Measurements from ENCODE around the gene RHOT2. TPM values are rescaled to one million over a fixed set of nuclear protein-coding genes. Genes with fewer than 3 reads are reported as not detected.

The RHOT2 gene
- total and polyA plus RNA-seq, 9 of the 15 experiments (the other 6 are each of a cell fraction or from before 2014, with no cell fraction given): 5.0 to 373 (median 112) TPM

DNA sequence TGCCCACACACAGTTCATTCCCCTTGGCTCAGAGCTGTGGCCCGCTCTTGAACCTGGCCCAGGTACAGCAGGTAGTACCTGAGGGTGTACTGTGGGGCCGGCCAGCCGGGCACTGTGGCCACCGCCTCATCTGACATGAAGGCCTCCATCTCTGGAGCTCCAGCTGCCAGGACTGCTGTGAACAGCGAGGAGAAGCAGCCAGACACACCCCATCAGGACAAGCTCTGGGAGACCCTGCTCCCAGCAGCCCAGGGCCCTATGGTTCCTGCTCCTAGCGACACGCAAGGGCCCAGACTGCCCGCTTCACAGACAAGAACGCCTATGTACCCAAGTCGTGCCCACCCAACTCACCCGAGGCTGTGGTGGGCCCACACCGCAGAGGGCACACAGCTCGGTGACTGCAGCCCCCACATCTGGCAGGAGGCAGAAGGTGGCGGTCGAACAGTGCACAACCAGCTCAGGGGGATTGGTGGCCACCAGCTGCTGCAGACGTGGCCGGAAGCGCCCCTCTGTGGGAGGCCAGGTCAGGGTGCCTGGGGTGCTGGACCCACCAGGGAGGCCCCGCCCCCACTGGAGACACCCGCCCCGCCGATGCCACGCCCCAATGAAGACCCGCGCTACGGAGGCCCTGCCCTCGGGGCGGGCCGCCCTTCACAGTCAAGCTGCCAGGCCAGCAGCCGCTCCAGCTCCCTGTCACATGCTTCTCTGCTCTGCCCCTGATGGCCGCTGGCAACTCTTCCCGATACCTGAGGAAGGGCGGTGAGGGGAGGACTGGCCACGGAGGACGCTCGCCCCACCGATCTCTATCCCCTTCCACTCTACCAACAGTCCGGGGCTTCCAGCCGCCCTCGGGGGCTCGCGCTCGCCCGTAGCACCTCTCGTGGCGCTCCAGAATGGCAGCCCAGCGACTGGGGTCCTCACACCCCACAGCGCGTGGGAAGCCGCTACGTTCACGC is 11.2 kb downstream of the RHOT2 start (continued):
- TF ChIP-seq CREB1 (IDR thresholded peaks at IDR 0.05) (no peak), CREB1 (CRISPR knock-in tag; IDR thresholded peaks at IDR 0.05) (0 out of 2 replicates have a peak, but pooled peaks have one; percentile 2), HDAC2 (IDR thresholded peaks at IDR 0.05) (peak; percentile 11; the same call in 1 of the 2 replicates), SIN3A (IDR thresholded peaks at IDR 0.05; ENCODE audit: borderline replicate concordance in 2 of 2, control insufficient read depth in 1 of 2, low read depth in 2 of 2, low read length in 2 of 2) (peak in 1 of 2 experiments; percentile 53; a peak in 1 of 4 replicates), HDAC1 (IDR thresholded peaks at IDR 0.05) (peak in 1 of 2 experiments; percentile 80; a peak in 2 of 4 replicates), EGR1 (conservative IDR thresholded peaks at IDR 0.05) (peak; percentile 31; the same call in 1 of the 2 replicates), ETV6 (IDR thresholded peaks at IDR 0.05; ENCODE audit: borderline replicate concordance in 1 of 2, low read depth in 2 of 2, low read length in 1 of 2) (no peak), ETV6 (CRISPR knock-in tag; IDR thresholded peaks at IDR 0.05; ENCODE audit: borderline replicate concordance) (no peak), MYC (IDR thresholded peaks at IDR 0.05; ENCODE audit: low read depth, low read length) (peak; percentile 28; the same call in 1 of the 2 replicates), MYC (CRISPR knock-in tag; IDR thresholded peaks at IDR 0.05; ENCODE audit: borderline replicate concordance, low read depth) (no peak; the same call in 1 of the 2 replicates), SAP30 (IDR thresholded peaks at IDR 0.05; ENCODE audit: borderline replicate concordance, insufficient read depth, low read depth, low read length, poor library complexity, severe bottlenecking) (peak; percentile 58)
- TF ChIP-seq, protein P1, sequence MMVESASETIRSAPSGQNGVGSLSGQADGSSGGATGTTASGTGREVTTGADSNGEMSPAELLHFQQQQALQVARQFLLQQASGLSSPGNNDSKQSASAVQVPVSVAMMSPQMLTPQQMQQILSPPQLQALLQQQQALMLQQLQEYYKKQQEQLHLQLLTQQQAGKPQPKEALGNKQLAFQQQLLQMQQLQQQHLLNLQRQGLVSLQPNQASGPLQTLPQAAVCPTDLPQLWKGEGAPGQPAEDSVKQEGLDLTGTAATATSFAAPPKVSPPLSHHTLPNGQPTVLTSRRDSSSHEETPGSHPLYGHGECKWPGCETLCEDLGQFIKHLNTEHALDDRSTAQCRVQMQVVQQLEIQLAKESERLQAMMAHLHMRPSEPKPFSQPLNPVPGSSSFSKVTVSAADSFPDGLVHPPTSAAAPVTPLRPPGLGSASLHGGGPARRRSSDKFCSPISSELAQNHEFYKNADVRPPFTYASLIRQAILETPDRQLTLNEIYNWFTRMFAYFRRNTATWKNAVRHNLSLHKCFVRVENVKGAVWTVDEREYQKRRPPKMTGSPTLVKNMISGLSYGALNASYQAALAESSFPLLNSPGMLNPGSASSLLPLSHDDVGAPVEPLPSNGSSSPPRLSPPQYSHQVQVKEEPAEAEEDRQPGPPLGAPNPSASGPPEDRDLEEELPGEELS (CRISPR knock-in tag; IDR thresholded peaks at IDR 0.05; ENCODE audit: borderline replicate concordance): no peak
- TF ChIP-seq, protein P2, sequence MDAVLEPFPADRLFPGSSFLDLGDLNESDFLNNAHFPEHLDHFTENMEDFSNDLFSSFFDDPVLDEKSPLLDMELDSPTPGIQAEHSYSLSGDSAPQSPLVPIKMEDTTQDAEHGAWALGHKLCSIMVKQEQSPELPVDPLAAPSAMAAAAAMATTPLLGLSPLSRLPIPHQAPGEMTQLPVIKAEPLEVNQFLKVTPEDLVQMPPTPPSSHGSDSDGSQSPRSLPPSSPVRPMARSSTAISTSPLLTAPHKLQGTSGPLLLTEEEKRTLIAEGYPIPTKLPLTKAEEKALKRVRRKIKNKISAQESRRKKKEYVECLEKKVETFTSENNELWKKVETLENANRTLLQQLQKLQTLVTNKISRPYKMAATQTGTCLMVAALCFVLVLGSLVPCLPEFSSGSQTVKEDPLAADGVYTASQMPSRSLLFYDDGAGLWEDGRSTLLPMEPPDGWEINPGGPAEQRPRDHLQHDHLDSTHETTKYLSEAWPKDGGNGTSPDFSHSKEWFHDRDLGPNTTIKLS (IDR thresholded peaks at IDR 0.05; ENCODE audit: borderline replicate concordance, low read depth): no peak; the same call in 1 of the 2 replicates
- TF ChIP-seq, protein P3, sequence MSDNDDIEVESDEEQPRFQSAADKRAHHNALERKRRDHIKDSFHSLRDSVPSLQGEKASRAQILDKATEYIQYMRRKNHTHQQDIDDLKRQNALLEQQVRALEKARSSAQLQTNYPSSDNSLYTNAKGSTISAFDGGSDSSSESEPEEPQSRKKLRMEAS (CRISPR knock-in tag; IDR thresholded peaks at IDR 0.05): no peak
- TF ChIP-seq, protein P4, sequence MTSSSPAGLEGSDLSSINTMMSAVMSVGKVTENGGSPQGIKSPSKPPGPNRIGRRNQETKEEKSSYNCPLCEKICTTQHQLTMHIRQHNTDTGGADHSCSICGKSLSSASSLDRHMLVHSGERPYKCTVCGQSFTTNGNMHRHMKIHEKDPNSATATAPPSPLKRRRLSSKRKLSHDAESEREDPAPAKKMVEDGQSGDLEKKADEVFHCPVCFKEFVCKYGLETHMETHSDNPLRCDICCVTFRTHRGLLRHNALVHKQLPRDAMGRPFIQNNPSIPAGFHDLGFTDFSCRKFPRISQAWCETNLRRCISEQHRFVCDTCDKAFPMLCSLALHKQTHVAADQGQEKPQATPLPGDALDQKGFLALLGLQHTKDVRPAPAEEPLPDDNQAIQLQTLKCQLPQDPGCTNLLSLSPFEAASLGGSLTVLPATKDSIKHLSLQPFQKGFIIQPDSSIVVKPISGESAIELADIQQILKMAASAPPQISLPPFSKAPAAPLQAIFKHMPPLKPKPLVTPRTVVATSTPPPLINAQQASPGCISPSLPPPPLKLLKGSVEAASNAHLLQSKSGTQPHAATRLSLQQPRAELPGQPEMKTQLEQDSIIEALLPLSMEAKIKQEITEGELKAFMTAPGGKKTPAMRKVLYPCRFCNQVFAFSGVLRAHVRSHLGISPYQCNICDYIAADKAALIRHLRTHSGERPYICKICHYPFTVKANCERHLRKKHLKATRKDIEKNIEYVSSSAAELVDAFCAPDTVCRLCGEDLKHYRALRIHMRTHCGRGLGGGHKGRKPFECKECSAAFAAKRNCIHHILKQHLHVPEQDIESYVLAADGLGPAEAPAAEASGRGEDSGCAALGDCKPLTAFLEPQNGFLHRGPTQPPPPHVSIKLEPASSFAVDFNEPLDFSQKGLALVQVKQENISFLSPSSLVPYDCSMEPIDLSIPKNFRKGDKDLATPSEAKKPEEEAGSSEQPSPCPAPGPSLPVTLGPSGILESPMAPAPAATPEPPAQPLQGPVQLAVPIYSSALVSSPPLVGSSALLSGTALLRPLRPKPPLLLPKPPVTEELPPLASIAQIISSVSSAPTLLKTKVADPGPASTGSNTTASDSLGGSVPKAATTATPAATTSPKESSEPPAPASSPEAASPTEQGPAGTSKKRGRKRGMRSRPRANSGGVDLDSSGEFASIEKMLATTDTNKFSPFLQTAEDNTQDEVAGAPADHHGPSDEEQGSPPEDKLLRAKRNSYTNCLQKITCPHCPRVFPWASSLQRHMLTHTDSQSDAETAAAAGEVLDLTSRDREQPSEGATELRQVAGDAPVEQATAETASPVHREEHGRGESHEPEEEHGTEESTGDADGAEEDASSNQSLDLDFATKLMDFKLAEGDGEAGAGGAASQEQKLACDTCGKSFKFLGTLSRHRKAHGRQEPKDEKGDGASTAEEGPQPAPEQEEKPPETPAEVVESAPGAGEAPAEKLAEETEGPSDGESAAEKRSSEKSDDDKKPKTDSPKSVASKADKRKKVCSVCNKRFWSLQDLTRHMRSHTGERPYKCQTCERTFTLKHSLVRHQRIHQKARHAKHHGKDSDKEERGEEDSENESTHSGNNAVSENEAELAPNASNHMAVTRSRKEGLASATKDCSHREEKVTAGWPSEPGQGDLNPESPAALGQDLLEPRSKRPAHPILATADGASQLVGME (CRISPR knock-in tag; IDR thresholded peaks at IDR 0.05): no peak

Measured in K562 (cell line).